Ascending aorta (tissue), 2 donors: ENCODE data around the gene TCEA2. TPM values are rescaled to one million over a fixed set of nuclear protein-coding genes. Genes with fewer than 3 reads are reported as not detected.

ENCODE experiments used
- DNase-seq, 2 donors: peaks; one replicate each; pipeline ENCODE4 v3.0.0-alpha.2; 2019; ENCODE audit warnings: low spot score in 2 of 2
- H3K27ac ChIP-seq, 2 donors: fragments of 200-600 bp; sonication (generic); one replicate each; pipeline ENCODE4 v1.5.1; 2016 to 2017; ENCODE audit warnings: mild to moderate bottlenecking in 1 of 2
- H3K27me3 ChIP-seq: fragments of 200-600 bp; sonication (generic); one replicate; pipeline ENCODE4 v1.5.1; 2017
- H3K36me3 ChIP-seq, 2 donors: fragments of 200-600 bp; sonication (generic); one replicate each; pipeline ENCODE4 v1.5.1; 2016
- H3K4me1 ChIP-seq, 2 donors: fragments of 200-600 bp; sonication (generic); one replicate each; pipeline ENCODE4 v1.5.1; 2016 to 2017; ENCODE audit warnings: mild to moderate bottlenecking in 1 of 2
- H3K4me3 ChIP-seq, 2 donors: fragments of 200-600 bp; sonication (generic); one replicate each; pipeline ENCODE4 v1.5.1; 2016 to 2017; ENCODE audit warnings: mild to moderate bottlenecking in 1 of 2
- H3K9me3 ChIP-seq, 2 donors: fragments of 200-600 bp; sonication (generic); one replicate each; pipeline ENCODE4 v1.5.1; 2016
- intact Hi-C: fragments of 100-400 bp; cut with DNase I; formaldehyde crosslinking; loops from one replicate; pipeline ENCODE4 v1.15.1; 2023
- total RNA-seq: library from RNA; depleted of rRNA; stranded (reverse); fragments of >200 nt; gene quantifications from one replicate; pipeline ENCODE4 v1.1.0, GENCODE V29; 2016
- TF ChIP-seq, protein P1 (sequence below), 3 experiments: fragments of 200-600 bp in 2 of 3; fragments of 450-650 bp in 1 of 3; sonication (generic) in 2 of 3; IDR thresholded peaks; one replicate each; pipeline ENCODE4 v1.5.1; 2016 to 2019; ENCODE audit warnings: antibody characterized with exemption in 3 of 3, mild to moderate bottlenecking in 1 of 3, moderate library complexity in 1 of 3

TCEA2 gene
- total RNA-seq, 1 donor from 2014 or later: 61.4 TPM

DNA sequence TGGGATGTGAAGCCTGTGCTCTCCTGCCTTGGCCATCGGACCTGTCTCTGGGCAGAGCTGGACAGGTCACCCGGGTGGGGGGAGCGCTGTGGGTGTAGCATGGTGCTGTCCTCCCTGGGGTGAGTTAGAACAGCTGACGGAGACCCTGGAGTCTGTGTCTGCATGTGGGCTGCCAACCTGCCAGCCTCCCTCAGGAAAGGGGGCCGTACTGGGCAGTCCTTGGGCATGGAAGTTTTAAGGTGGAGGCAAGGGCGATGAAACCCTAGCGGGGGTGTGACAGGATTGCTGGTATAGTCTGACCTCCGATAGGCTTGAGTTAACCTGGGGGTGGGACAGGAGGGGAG, 16.0 kb upstream of the TCEA2 start:
- H3K9me3 ChIP-seq: no peaks in the 10 kb centered on the region
- peaks cover 0 to 6% of the 10 kb centered on the region in 2 donors for H3K4me1 ChIP-seq
- TF ChIP-seq, protein P1, sequence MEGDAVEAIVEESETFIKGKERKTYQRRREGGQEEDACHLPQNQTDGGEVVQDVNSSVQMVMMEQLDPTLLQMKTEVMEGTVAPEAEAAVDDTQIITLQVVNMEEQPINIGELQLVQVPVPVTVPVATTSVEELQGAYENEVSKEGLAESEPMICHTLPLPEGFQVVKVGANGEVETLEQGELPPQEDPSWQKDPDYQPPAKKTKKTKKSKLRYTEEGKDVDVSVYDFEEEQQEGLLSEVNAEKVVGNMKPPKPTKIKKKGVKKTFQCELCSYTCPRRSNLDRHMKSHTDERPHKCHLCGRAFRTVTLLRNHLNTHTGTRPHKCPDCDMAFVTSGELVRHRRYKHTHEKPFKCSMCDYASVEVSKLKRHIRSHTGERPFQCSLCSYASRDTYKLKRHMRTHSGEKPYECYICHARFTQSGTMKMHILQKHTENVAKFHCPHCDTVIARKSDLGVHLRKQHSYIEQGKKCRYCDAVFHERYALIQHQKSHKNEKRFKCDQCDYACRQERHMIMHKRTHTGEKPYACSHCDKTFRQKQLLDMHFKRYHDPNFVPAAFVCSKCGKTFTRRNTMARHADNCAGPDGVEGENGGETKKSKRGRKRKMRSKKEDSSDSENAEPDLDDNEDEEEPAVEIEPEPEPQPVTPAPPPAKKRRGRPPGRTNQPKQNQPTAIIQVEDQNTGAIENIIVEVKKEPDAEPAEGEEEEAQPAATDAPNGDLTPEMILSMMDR (IDR thresholded peaks at IDR 0.05): no peak
- H3K4me3 ChIP-seq: peak overlapping the region in 1 of 2 donors; percentile 48
- intact Hi-C loops: loop anchor here (5.0 kb wide), 1 partner anchor 410 kb away; no protein-coding TSS in a partner anchor
- no peak for DNase-seq
- H3K27ac ChIP-seq: no peak overlapping the region
- H3K36me3 ChIP-seq: no peaks in the 10 kb centered on the region
- peaks cover 13% of the 10 kb centered on the region for H3K27me3 ChIP-seq

DNA sequence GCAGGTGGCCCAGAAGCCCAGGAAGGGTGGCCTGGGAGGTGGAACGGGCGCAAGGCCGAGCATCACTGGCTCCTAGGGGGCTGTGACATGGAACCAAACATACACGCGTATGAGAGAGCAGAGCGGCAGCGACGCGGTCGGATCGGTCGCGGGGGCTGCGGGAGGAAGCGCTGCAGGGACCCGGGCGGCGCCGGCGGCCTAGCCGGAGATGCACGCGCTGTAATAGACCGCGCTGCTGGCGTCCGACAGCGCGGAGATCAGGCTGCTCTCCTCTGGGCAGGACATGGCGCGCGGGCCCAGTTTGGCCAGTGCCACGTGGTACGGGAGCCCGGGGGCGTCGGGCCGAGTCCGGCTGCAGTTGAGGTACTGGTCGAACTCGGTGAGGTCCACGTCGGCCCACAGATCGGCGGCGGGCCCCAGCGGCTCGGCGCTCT, 15.0 kb upstream of the TCEA2 start:
- TF ChIP-seq, protein P1 (IDR thresholded peaks at IDR 0.05): no peak
- peaks cover 0 to 3% of the 10 kb centered on the region in 2 donors for H3K4me1 ChIP-seq
- DNase-seq: no peak
- H3K27me3 ChIP-seq: peaks cover 13% of the 10 kb centered on the region
- H3K36me3 ChIP-seq: no peaks in the 10 kb centered on the region
- H3K27ac ChIP-seq: no peak overlapping the region
- peak overlapping the region; percentile 36 to 48 for H3K4me3 ChIP-seq
- H3K9me3 ChIP-seq: no peaks in the 10 kb centered on the region
- intact Hi-C loops: loop anchor here (5.0 kb wide), 1 partner anchor 411 kb away; no protein-coding TSS in a partner anchor

DNA sequence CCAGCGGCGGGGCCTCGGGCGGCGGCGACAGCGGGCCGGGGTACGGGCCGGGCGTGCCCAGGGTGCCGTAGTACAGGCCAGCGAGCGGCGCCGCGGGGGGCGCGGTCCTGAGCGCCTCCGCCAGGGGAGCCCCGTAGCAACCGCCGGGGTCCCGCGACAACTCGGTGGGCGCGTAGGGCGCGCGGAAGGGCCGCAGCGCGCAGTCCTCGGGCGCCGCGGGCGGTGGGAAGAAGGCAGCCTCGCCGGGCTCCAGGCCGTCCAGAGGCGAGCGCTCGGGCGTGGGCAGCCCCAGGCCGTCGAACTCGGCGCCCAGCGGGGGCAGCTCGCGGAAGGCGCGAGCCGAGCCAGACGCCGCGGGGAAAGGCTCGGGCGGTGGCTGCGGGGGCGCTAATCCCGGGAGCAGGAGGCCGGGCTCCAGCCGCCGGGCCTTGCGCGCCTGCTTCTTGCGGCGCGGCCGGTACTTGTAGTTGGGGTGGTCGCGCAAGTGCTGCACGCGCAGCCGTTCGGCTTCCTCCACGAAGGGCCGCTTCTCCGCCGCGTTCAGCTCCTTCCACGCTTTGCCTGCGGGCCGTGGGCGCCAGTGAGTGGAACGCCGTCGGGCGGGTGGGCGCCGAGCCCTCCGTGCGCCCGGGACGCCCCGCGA, 14.5 kb upstream of the TCEA2 start:
- H3K9me3 ChIP-seq: no peaks in the 10 kb centered on the region
- no peak for DNase-seq
- intact Hi-C loops: loop anchor here (5.0 kb wide), 1 partner anchor 411 kb away; no protein-coding TSS in a partner anchor
- no peak overlapping the region for H3K27ac ChIP-seq
- no peaks in the 10 kb centered on the region for H3K36me3 ChIP-seq
- H3K4me3 ChIP-seq: peak overlapping the region; percentile 36 to 48
- TF ChIP-seq, protein P1 (IDR thresholded peaks at IDR 0.05): no peak
- peaks cover 13% of the 10 kb centered on the region for H3K27me3 ChIP-seq
- H3K4me1 ChIP-seq: peaks cover 0 to 3% of the 10 kb centered on the region in 2 donors

DNA sequence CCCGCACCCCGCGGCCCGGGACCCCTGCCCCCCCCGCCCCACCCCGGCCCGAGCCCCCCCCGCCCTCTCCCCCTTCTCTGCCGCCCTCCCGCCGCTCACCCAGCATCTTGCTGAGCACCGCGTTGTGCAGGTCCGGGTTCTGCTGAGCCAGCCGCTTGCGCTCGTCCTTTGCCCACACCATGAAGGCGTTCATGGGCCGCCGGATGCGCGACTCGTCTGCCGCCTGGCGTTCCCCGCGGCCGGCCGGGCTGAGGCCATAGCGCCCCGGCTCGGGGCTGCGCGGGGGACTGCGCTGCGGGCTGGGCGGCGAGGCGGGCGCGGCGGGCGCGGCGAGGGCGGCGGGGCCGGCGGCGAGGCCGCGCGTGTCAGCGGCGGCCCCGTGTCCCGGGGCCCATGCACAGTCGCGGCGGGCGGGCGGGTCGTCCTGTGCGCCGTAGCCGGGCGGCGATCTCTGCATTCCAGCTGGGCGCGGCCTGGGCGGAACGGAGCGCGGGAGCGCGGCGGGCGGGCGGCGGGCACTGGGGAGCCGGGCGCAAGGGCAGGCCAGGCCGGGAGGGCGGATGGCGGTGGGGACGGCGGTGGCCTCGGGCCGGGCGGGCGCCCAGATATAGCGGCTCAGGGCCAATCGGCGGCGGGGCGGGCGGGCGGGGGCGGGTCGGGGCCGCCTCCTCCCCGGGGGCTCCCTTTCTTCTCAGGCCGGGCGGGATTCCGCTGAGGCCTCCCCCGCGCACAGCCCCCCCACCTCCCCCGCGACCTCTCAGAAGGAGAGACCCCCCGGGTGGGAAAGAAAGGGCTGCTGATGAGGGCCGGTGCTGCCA, 13.7 kb upstream of the TCEA2 start, which contains the start of gene SOX18:
TSS of gene SOX18 (minus strand) at position 580 of the 818 bp plus-strand sequence. CDS start at position 457, 123 bp downstream.
- H3K36me3 ChIP-seq: no peaks in the 10 kb centered on the region
- intact Hi-C loops: loop anchor here (5.0 kb wide), 1 partner anchor 412 kb away; no protein-coding TSS in a partner anchor
- peak within 1 kb of the TSS; percentile 31 to 48 for H3K27ac ChIP-seq
- TF ChIP-seq, protein P1 (IDR thresholded peaks at IDR 0.05): no peak
- H3K4me1 ChIP-seq: peaks cover 0 to 3% of the 10 kb centered on the region in 2 donors
- H3K9me3 ChIP-seq: no peaks in the 10 kb centered on the region
- peaks cover 13% of the 10 kb centered on the region for H3K27me3 ChIP-seq
- no peak for DNase-seq
- H3K4me3 ChIP-seq: peak within 1 kb of the TSS; percentile 42 to 48

DNA sequence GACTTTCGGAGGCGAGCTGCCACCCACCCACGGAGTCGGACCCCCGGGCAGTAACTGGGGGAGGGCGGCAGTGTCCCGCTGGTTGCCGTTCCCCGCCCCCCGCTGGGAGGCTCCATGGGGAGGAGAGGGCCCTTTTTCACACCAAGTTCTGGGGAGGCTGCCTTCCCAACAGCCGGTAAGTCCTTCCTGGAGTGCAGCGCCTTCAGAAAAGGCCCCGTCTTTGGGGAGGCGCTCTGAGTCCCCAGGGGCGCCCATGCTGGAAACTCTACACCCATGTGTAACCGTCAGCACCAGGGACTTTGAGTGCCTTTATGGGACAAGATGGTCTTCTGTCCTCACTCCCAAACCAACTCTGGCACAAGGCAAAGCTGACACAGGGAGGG, 13.1 kb upstream of the TCEA2 start:
- peaks cover 13% of the 10 kb centered on the region for H3K27me3 ChIP-seq
- peak overlapping the region in 1 of 2 donors; percentile 48 for H3K27ac ChIP-seq
- no peaks in the 10 kb centered on the region for H3K9me3 ChIP-seq
- intact Hi-C loops: loop anchor here (5.0 kb wide), 1 partner anchor 413 kb away; no protein-coding TSS in a partner anchor
- peak overlapping the region; percentile 42 to 48 for H3K4me3 ChIP-seq
- DNase-seq: no peak
- H3K36me3 ChIP-seq: no peaks in the 10 kb centered on the region
- peaks cover 0 to 3% of the 10 kb centered on the region in 2 donors for H3K4me1 ChIP-seq
- TF ChIP-seq, protein P1 (IDR thresholded peaks at IDR 0.05): no peak
